Body of pancreas (tissue), 4 donors: ENCODE measurements around the gene CRY1. TPM values are rescaled to one million over a fixed set of nuclear protein-coding genes. Genes with fewer than 3 reads are reported as not detected.
A peak's percentile ranks its signal among the peaks of the same experiment; 100 is the strongest.

Experiments
- ATAC-seq: fragments of 150-250 bp; one replicate; pipeline ENCODE4 v1.9.1; 2016
- DNase-seq, 4 donors: peaks; one replicate each; pipeline ENCODE4 v3.0.0-alpha.2; 2019
- H3K27ac ChIP-seq, 4 donors: fragments of 200-600 bp; sonication (generic); 1 replicate in 3 of 4; 2 replicates in 1 of 4; pipeline versions ENCODE4 v1.5.1 to v1.6.1; 2016 to 2019; ENCODE audit warnings: mild to moderate bottlenecking in 1 of 4, mixed read lengths in 1 of 4, moderate library complexity in 1 of 4
- H3K27me3 ChIP-seq, 2 donors: fragments of 200-600 bp; sonication (generic); one replicate each; pipeline ENCODE4 v1.6.0; 2016; ENCODE audit warnings: mild to moderate bottlenecking in 1 of 2
- H3K36me3 ChIP-seq, 2 donors: fragments of 200-600 bp; sonication (generic); replicated peaks in 1 of 2; 2 replicates each; pipeline ENCODE4 v1.5.1; 2016; ENCODE audit warnings: low read depth in 2 of 2; ENCODE audit not compliant: insufficient read depth in 1 of 2
- H3K4me1 ChIP-seq: fragments of 200-600 bp; sonication (generic); one replicate; pipeline ENCODE4 v1.6.0; 2016
- H3K4me3 ChIP-seq, 2 donors: fragments of 200-600 bp; sonication (generic); 1 replicate in 1 of 2; 2 replicates in 1 of 2; pipeline ENCODE4 v1.5.1; 2016 to 2019
- H3K9me3 ChIP-seq, 3 donors: fragments of 200-600 bp; sonication (generic); 1 replicate in 2 of 3; 2 replicates in 1 of 3; pipeline ENCODE4 v1.5.1; 2016
- CTCF ChIP-seq, 7 experiments: fragments of 450-650 bp in 4 of 7; fragments of 200-600 bp in 3 of 7; sonication (generic) in 3 of 7; IDR thresholded peaks; one replicate each; pipeline ENCODE4 v1.5.1; 2016 to 2019; ENCODE audit warnings: antibody characterized with exemption in 7 of 7
- POLR2A ChIP-seq, 3 donors: fragments of 450-650 bp; IDR thresholded peaks; one replicate each; pipeline ENCODE4 v1.6.1; 2016; ENCODE audit warnings: antibody characterized with exemption in 3 of 3, mild to moderate bottlenecking in 2 of 3
- WGBS, 2 donors: methylation state at CpG; one replicate each; pipeline ENCODE4 v1.1.5; 2017; 5-methylcytosine and 5-hydroxymethylcytosine counted together
- intact Hi-C: fragments of 100-400 bp; cut with DNase I; formaldehyde crosslinking; loops from one replicate; pipeline ENCODE4 v1.15.1; 2023
- total RNA-seq, 2 donors: library from RNA; depleted of rRNA; stranded (reverse); fragments of >200 nt; gene quantifications; one replicate each; pipeline ENCODE4 v1.1.0, GENCODE V29; 2016

CRY1 gene
- total RNA-seq, 2 donors from 2014 or later, result 12.5 to 15.6 TPM

GRCh38 chr12:107099917-107100316, 6.6 kb upstream of the CRY1 start:
- ATAC-seq (no peak), DNase-seq (no peak)
- Histone ChIP-seq H3K4me1 (peaks cover 7% of the 10 kb centered on the region), H3K27me3 (no peaks in the 10 kb centered on the region), H3K36me3 (no peaks in the 10 kb centered on the region), H3K4me3 (no peak overlapping the region), H3K27ac (no peak overlapping the region), H3K9me3 (no peaks in the 10 kb centered on the region)
- intact Hi-C loops, result loop anchor here (10.0 kb wide), 1 partner anchor 105 kb away; no protein-coding TSS in a partner anchor
- no peak for TF ChIP-seq CTCF (IDR thresholded peaks at IDR 0.05)
- no peak for TF ChIP-seq POLR2A (IDR thresholded peaks at IDR 0.05)
- 71 to 84% methylated on average over 2 of the region's 2 CpGs for WGBS, 2 donors

GRCh38 chr12:107096571-107096970, 3.2 kb upstream of the CRY1 start:
- TF ChIP-seq CTCF (IDR thresholded peaks at IDR 0.05) (no peak), POLR2A (IDR thresholded peaks at IDR 0.05) (no peak)
- peaks cover 12% of the 10 kb centered on the region for H3K4me1 ChIP-seq
- no peak for DNase-seq
- WGBS, 2 donors, result 62 to 76% methylated on average over 3 of the region's 3 CpGs
- intact Hi-C loops, result no loop called here
- H3K9me3 ChIP-seq, result no peaks in the 10 kb centered on the region
- H3K27me3 ChIP-seq, result no peaks in the 10 kb centered on the region
- no peaks in the 10 kb centered on the region for H3K36me3 ChIP-seq
- no peak overlapping the region for H3K4me3 ChIP-seq
- ATAC-seq, result no peak
- H3K27ac ChIP-seq, result no peak overlapping the region

GRCh38 chr12:107094183-107094448, 767 bp upstream of the CRY1 start:
- intact Hi-C loops, result no loop called here
- H3K27ac ChIP-seq, result peak overlapping the region; percentile 81 to 98 (median 96)
- H3K9me3 ChIP-seq, result no peaks in the 10 kb centered on the region
- 3 to 5% methylated on average over 6 of the region's 6 CpGs for WGBS, 2 donors
- peak overlapping the region; percentile 66 to 91 for H3K4me3 ChIP-seq
- no peak for DNase-seq
- H3K4me1 ChIP-seq, result peaks cover 21% of the 10 kb centered on the region
- no peaks in the 10 kb centered on the region for H3K36me3 ChIP-seq
- H3K27me3 ChIP-seq, result no peaks in the 10 kb centered on the region
- TF ChIP-seq POLR2A (IDR thresholded peaks at IDR 0.05) (no peak), CTCF (IDR thresholded peaks at IDR 0.05) (no peak)
- peak; percentile 5 for ATAC-seq

- Histone ChIP-seq H3K27me3 (no peaks in the 10 kb centered on the region), H3K9me3 (no peaks in the 10 kb centered on the region), H3K36me3 (no peaks in the 10 kb centered on the region), H3K27ac (peak overlapping the region; percentile 81 to 98 (median 96)), H3K4me3 (peak overlapping the region; percentile 66 to 91), H3K4me1 (peaks cover 21% of the 10 kb centered on the region)
- intact Hi-C loops, result no loop called here
- TF ChIP-seq CTCF (IDR thresholded peaks at IDR 0.05) (peak in 1 of 7 experiments; percentile 7), POLR2A (IDR thresholded peaks at IDR 0.05) (no peak)
- ATAC-seq, result peak; percentile 15
- 1% methylated on average over 34 to 67 of the region's 67 CpGs for WGBS, 2 donors
- DNase-seq, result peak; percentile 57 to 69 (median 66)
Observed at GRCh38 chr12:107092669-107093416, 506 bp downstream of the CRY1 start.
